Sigmoid colon (tissue), 7 donors: Measurements from ENCODE around the gene RAG2. TPM values are rescaled to one million over a fixed set of nuclear protein-coding genes. Genes with fewer than 3 reads are reported as not detected.

Experiments
- DNase-seq: peaks from one replicate; pipeline ENCODE4 v3.0.0-alpha.2; 2019
- H3K27ac ChIP-seq, 4 donors: fragments of 200-600 bp; sonication (generic); one replicate each; pipeline ENCODE4 v1.5.1; 2016 to 2019; ENCODE audit warnings: mild to moderate bottlenecking in 1 of 4
- H3K27me3 ChIP-seq, 3 donors: fragments of 200-600 bp; sonication (generic); one replicate each; pipeline ENCODE4 v1.5.1; 2019; ENCODE audit warnings: mild to moderate bottlenecking in 1 of 3
- H3K36me3 ChIP-seq, 4 donors: fragments of 200-600 bp; sonication (generic); one replicate each; pipeline ENCODE4 v1.5.1; 2016 to 2019
- H3K4me1 ChIP-seq, 4 donors: fragments of 200-600 bp; sonication (generic); one replicate each; pipeline ENCODE4 v1.5.1; 2017 to 2019
- H3K4me3 ChIP-seq, 4 donors: fragments of 200-600 bp; sonication (generic); one replicate each; pipeline ENCODE4 v1.5.1; 2017 to 2019; ENCODE audit warnings: mild to moderate bottlenecking in 2 of 4, moderate library complexity in 1 of 4
- H3K9me3 ChIP-seq, 4 donors: fragments of 200-600 bp in 3 of 4; sonication (generic) in 3 of 4; one replicate each; pipeline versions ENCODE4 v1.5.1 to v1.6.1; 2013 to 2019
- EP300 ChIP-seq, 4 donors: sonication (generic); formaldehyde crosslinking; IDR thresholded peaks; one replicate each; pipeline ENCODE4 v1.6.1; 2017; ENCODE audit warnings: antibody characterized with exemption in 4 of 4
- POLR2A ChIP-seq, 2 donors: fragments of 450-650 bp; IDR thresholded peaks; one replicate each; pipeline ENCODE4 v1.6.1; 2016; ENCODE audit warnings: antibody characterized with exemption in 2 of 2, mild to moderate bottlenecking in 2 of 2, moderate library complexity in 2 of 2
- POLR2AphosphoS5 ChIP-seq, 4 donors: sonication (generic); formaldehyde crosslinking; IDR thresholded peaks; one replicate each; pipeline ENCODE4 v1.6.1; 2017; ENCODE audit warnings: antibody characterized with exemption in 4 of 4
- WGBS, 2 donors: extraction: QIAGEN DNeasy Blood & Tissue Kit; methylation state at CpG; one replicate each; pipeline ENCODE4 v1.1.7; 2013; 5-methylcytosine and 5-hydroxymethylcytosine counted together
- intact Hi-C: fragments of 100-400 bp; cut with DNase I; formaldehyde crosslinking; loops from one replicate; pipeline ENCODE4 v1.15.1; 2023
- polyA plus RNA-seq, 3 donors: library from polyadenylated mRNA; stranded (reverse); fragments of 200-250 nt; gene quantifications; one replicate each; pipeline ENCODE4 v1.2.3, GENCODE V29; 2013
- total RNA-seq, 4 donors: library from RNA; depleted of rRNA; stranded (reverse); fragments of >200 nt; gene quantifications; one replicate each; pipeline ENCODE4 v1.1.0, GENCODE V29; 2016
- TF ChIP-seq, protein P1 (sequence below), 4 experiments: fragments of 450-650 bp in 3 of 4; fragments of 200-600 bp in 1 of 4; IDR thresholded peaks; one replicate each; pipeline ENCODE4 v1.5.1; 2016 to 2019; ENCODE audit warnings: antibody characterized with exemption in 4 of 4, mild to moderate bottlenecking in 3 of 4, moderate library complexity in 2 of 4
- donor health status: healthy with polysubstance abuse.
- donor health status: Bipolar disorder and iron deficiency.
- donor health status: healthy.

Gene RAG2
- total and polyA plus RNA-seq, 7 donors = not detected

DNA sequence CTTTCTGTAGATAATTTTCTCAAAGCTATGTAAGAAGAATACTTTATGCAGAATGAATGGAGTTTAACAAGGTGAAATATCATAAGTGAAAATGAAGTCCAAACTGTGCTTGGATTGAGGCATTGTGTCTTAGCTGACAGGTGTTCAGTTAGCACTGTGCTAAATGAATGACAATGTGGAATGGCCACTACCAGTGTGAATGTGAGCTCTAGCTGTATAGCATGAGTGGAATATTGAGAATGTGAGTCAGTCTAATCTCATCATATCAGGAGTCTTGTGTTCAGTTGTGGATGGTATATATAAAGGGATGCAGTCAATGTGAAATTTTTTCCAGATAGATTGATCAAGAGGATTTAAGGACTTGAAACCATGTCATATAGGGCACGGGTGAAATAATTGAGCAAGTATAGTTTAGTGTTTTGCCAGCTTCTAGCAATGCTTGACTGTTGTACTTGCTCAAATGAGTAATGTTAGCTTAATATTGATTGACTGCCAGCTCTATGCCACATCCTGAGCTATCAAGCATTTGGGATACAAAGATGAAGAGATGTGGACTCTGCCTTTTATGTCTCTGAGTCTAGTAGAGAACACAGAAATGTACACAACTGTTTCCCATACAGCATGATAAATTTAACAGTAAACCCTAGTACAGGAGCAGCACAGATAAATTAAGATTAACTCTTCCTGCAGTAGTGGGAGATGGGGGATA lies 10.6 kb upstream of the RAG2 start:
- intact Hi-C loops = no loop called here
- H3K27me3 ChIP-seq = no peaks in the 10 kb centered on the region
- no peak overlapping the region for H3K27ac ChIP-seq
- no peaks in the 10 kb centered on the region for H3K9me3 ChIP-seq
- DNase-seq = no peak
- peaks cover 0 to 6% (median 2%) of the 10 kb centered on the region in 4 donors for H3K36me3 ChIP-seq
- H3K4me3 ChIP-seq = no peak overlapping the region
- H3K4me1 ChIP-seq = no peaks in the 10 kb centered on the region
- WGBS, 2 donors = 81 to 85% methylated on average over 1 of the region's 1 CpG
- TF ChIP-seq EP300 (IDR thresholded peaks at IDR 0.05) (no peak), POLR2AphosphoS5 (IDR thresholded peaks at IDR 0.05) (no peak), POLR2A (IDR thresholded peaks at IDR 0.05) (no peak)

DNA sequence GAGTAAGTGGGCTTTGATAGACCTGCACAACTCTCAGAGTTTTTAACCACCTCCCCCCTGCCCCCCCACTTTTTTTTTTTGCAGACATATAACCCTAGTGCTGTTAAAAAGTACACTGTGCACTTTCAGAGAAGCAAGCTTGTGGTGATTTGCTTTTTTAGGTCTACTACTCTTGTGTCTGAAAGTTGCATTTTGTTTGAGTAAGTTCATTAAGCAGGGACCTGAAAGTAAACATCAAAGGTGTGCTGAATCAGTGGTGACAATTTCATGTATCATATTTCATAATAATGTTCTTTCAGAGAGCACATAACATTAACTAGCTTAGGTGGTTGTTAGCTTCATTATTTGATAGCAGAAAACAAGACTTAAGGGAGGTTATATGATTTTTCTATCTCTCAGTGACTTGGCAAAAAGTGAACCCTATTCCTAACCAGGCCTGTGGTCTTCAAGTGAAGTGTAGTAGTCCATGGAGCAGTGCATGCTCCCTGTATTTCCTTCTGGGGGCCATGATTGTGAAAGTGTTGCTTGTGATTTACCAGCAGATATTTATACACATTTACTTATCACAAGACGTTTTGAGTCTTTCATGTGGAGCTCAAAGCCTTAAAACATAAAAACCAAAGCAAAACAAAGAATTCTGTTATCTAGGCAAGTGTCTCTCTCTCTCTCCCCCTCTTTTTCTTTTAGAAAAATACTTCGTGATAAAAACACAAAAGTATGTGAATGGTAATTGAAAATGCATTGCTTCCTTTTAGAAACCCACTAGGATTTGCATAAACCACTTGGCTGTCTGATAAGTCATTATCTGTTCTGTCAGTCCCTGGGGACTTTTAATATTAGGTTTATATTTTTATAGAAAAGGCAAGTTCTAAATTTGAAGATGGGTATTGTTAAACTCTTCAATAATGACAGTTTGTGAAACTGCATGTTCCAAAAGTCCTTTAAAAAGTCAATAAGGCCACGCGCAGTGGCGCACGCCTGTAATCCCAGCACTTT lies 7.5 kb upstream of the RAG2 start:
- Histone ChIP-seq H3K27me3 (no peaks in the 10 kb centered on the region), H3K9me3 (no peaks in the 10 kb centered on the region), H3K4me1 (no peaks in the 10 kb centered on the region), H3K4me3 (no peak overlapping the region), H3K36me3 (no peaks in the 10 kb centered on the region), H3K27ac (no peak overlapping the region)
- intact Hi-C loops = no loop called here
- 82 to 90% methylated on average over 6 of the region's 6 CpGs for WGBS, 2 donors
- DNase-seq = no peak
- TF ChIP-seq EP300 (IDR thresholded peaks at IDR 0.05) = no peak
- no peak for TF ChIP-seq POLR2A (IDR thresholded peaks at IDR 0.05)
- TF ChIP-seq, protein P1, sequence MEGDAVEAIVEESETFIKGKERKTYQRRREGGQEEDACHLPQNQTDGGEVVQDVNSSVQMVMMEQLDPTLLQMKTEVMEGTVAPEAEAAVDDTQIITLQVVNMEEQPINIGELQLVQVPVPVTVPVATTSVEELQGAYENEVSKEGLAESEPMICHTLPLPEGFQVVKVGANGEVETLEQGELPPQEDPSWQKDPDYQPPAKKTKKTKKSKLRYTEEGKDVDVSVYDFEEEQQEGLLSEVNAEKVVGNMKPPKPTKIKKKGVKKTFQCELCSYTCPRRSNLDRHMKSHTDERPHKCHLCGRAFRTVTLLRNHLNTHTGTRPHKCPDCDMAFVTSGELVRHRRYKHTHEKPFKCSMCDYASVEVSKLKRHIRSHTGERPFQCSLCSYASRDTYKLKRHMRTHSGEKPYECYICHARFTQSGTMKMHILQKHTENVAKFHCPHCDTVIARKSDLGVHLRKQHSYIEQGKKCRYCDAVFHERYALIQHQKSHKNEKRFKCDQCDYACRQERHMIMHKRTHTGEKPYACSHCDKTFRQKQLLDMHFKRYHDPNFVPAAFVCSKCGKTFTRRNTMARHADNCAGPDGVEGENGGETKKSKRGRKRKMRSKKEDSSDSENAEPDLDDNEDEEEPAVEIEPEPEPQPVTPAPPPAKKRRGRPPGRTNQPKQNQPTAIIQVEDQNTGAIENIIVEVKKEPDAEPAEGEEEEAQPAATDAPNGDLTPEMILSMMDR (IDR thresholded peaks at IDR 0.05) = no peak
- TF ChIP-seq POLR2AphosphoS5 (IDR thresholded peaks at IDR 0.05) = no peak

DNA sequence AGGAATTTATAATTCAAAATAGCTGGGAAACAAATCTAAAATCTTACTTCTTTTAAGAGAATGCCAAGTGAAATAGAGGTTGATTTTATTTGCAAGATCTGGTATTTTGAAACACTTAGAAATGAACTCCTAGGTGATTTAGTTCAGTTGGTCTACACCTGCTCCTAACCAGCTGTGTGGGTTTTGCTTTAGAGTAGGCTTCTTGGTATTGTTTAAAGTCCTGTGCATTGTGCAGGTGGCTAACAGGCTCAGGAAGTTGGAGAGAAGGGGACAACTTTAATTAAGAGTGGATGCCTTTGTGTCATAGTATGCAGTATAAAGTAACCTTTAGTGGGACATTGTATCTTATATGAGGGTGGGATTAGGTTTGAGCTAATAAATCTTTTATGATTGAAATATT lies 4.1 kb upstream of the RAG2 start:
- Histone ChIP-seq H3K27me3 (no peaks in the 10 kb centered on the region), H3K27ac (no peak overlapping the region), H3K4me3 (no peak overlapping the region), H3K4me1 (no peaks in the 10 kb centered on the region), H3K9me3 (no peaks in the 10 kb centered on the region), H3K36me3 (no peaks in the 10 kb centered on the region)
- TF ChIP-seq POLR2A (IDR thresholded peaks at IDR 0.05) = no peak
- TF ChIP-seq EP300 (IDR thresholded peaks at IDR 0.05) = no peak
- TF ChIP-seq, protein P1 (IDR thresholded peaks at IDR 0.05) = no peak
- no peak for TF ChIP-seq POLR2AphosphoS5 (IDR thresholded peaks at IDR 0.05)
- intact Hi-C loops = no loop called here
- no peak for DNase-seq

DNA sequence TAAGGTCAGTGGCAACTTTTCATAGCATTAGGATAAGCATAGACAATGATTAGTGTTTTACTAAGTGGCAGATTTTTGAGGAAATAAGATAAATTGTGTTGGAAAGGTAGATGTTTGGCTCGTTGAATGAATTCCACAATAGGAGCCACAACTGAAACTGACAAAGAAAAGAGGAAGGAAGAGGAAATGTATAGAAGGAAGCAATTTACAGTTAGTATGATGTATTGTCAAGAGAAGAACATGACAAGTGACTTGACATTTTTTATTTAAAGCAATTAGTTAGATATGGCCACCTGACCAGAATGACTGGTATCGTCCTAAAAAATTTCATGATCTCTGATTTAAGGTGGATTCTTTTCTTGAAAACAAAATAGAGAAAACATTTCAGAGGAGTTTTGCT lies 3.1 kb upstream of the RAG2 start:
- no peak for DNase-seq
- intact Hi-C loops = no loop called here

More for the DNA sequence above, 3.1 kb upstream of the RAG2 start:
- Histone ChIP-seq H3K36me3 (no peaks in the 10 kb centered on the region), H3K27me3 (no peaks in the 10 kb centered on the region), H3K9me3 (no peaks in the 10 kb centered on the region), H3K4me3 (no peak overlapping the region), H3K4me1 (peaks cover 0 to 4% (median 0%) of the 10 kb centered on the region in 4 donors), H3K27ac (no peak overlapping the region)
- WGBS, 2 donors = 58 to 84% methylated on average over 2 of the region's 2 CpGs
- no peak for TF ChIP-seq EP300 (IDR thresholded peaks at IDR 0.05)
- no peak for TF ChIP-seq POLR2A (IDR thresholded peaks at IDR 0.05)
- no peak for TF ChIP-seq POLR2AphosphoS5 (IDR thresholded peaks at IDR 0.05)
- TF ChIP-seq, protein P1 (IDR thresholded peaks at IDR 0.05) = no peak
